HEK293 (cell line): ENCODE measurements around the gene SYNE2.

Experiments used
- CTCF ChIP-seq: fragments of 450-650 bp; formaldehyde crosslinking; IDR thresholded peaks from 2 replicates; pipeline ENCODE4 v1.5.1; 2016; ENCODE audit warnings: missing biosample characterization, missing genetic modification characterization
- ZIC2 ChIP-seq: fragments of 450-650 bp; formaldehyde crosslinking; IDR thresholded peaks from 2 replicates; pipeline ENCODE4 v1.5.1; 2016; ENCODE audit warnings: missing biosample characterization, missing genetic modification characterization
- ZNF398 ChIP-seq: fragments of 450-650 bp; formaldehyde crosslinking; IDR thresholded peaks from 2 replicates; pipeline ENCODE4 v1.5.1; 2017; ENCODE audit warnings: missing biosample characterization, missing genetic modification characterization
- ZNF76 ChIP-seq: fragments of 450-650 bp; formaldehyde crosslinking; IDR thresholded peaks from 2 replicates; pipeline ENCODE4; 2016; ENCODE audit warnings: low read depth, missing biosample characterization, missing genetic modification characterization, borderline replicate concordance

- TF ChIP-seq CTCF (tag by site-specific recombination) (no peak), ZNF398 (tag by site-specific recombination) (no peak), ZNF76 (tag by site-specific recombination) (no peak), ZIC2 (tag by site-specific recombination) (no peak)
Observed at GRCh38 chr14:64210216-64210615, 357.4 kb downstream of the SYNE2 start.
